Measurements from ENCODE around the gene TMEM208.

The TMEM208 gene

GRCh38 chr16:67248401-67249177, 21.7 kb downstream of the TMEM208 start, which contains the start of gene SLC9A5:
Gene SLC9A5, plus strand, starts transcription at chr16:67248979. Its CDS starts 36 bp downstream, at chr16:67249015.
- FAIRE-seq (no peak), DNase-seq (ENCODE audit: low spot score) (peak; percentile 51)

DNA sequence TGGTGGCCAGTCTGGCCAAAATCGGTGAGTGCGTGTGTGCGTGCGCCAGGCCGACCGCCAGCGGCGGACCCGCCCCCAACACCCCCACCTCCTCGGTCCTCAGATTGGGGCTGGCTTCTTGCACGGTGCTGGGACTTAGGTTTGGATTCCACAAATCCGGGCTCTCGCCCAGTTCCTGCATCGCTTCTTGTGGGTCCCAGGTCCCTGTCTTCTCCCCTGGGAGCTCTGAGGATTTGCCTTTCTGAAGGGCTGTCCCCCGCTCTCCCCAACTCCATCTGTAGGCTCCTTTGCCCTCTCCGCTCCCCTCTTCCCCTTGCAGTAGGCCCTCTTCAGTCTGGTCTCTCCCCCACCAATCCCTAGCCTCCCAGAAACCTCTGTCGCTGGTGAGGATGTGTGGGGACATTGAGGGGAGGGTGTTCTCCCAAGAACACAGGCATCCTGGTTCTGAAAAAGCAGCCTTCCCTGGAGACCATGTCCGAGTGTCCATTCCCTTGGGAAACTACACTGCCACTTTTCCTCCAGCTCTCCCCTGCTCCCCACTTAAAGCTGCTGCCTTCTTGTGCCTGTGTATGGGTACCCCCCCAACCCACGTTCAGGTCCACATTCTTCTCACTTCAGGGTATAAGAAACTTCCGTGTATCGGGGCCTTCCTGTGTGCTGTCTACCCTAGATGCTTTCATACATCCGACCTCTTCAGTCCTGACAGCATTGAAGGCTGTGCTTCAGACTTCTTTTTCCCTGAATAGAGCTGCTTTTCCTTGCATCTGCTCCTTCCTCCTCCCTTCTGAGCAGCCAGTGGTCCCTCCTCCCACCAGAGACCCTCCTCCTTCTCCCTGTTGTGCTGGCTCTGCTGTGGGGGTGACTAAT, 22.5 kb downstream of the TMEM208 start:
- DNase-seq (ENCODE audit: low spot score) (no peak), FAIRE-seq (no peak)

GRCh38 chr16:67250045-67250327, 23.1 kb downstream of the TMEM208 start:
- FAIRE-seq (no peak), DNase-seq (ENCODE audit: low spot score) (no peak)

- FAIRE-seq (no peak), DNase-seq (ENCODE audit: low spot score) (no peak)
These were observed 25.9 kb downstream of the TMEM208 start for GRCh38 chr16:67252609-67253497.

- FAIRE-seq = no peak
- no peak for DNase-seq (ENCODE audit: low spot score)
These were observed 28.0 kb downstream of the TMEM208 start for GRCh38 chr16:67254801-67255552.

- no peak for FAIRE-seq
- DNase-seq (ENCODE audit: low spot score) = no peak
These were observed 28.8 kb downstream of the TMEM208 start for GRCh38 chr16:67255553-67256221.

- DNase-seq (ENCODE audit: low spot score) (no peak), FAIRE-seq (no peak)
These were observed 29.8 kb downstream of the TMEM208 start for GRCh38 chr16:67256701-67257230.

DNA sequence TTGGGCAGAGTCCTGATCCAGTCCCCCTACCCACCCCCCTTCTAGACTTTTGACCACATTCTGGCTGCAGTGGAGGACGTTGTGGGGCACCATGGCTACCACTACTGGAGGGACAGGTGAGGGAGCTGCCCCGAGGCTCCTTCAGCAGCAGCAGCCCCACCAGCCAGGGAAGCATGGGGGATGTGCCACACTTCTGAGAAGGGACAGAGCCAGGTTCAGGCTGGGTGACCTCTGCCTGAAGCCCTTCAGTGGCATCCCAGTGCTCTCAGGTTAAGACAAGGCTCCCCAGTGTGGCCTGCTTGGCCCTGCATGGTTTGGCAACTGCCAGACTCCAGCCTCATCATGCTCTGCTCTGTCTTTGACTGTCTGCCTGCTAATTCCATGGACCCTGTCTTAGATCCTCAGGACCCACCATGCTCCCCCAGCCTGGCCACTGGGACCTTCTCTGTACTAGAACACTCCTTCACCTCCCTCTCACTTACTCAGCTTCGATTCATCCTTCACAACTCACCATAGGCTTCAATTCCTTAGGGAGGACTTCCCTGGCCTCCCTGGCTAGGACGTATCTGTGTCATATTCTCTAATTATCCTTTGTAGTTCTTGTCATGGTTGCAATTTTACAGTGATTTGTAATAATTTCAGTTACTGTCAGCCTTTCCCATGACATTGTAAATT, 30.7 kb downstream of the TMEM208 start:
- DNase-seq (ENCODE audit: low spot score) (no peak), FAIRE-seq (no peak)

DNA sequence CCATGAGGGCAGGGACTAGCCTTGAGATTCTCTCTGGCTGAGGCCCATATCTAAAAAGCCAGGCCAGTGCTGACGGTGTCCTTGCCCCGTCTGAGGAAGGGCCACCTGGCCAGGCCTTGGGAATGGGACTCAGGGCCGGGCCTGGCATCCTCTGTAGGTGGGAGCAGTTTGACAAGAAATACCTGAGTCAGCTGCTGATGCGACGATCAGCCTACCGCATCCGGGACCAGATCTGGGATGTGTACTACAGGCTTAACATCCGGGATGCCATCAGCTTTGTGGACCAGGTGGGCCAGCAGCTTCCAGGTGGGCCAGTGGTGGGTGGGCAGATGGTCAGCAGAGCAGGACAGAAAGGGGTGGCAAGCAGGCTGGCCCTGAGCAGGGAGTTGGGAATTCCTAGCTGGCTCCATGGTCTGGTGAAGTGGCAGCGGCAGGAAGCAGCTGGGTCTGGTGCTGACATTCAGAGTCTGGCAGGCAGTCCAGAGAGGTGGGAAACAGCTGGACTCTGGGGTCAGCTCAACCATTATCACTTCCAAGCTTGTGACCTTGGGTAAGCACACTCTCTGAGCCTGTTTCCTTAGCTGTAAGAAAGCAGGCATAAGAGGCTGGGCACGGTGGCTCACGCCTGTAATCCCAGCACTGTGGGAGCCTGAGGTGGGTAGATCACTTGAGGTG, 31.4 kb downstream of the TMEM208 start:
- no peak for FAIRE-seq
- DNase-seq (ENCODE audit: low spot score) = no peak

- no peak for DNase-seq (ENCODE audit: low spot score)
- no peak for FAIRE-seq
These were observed 32.8 kb downstream of the TMEM208 start for GRCh38 chr16:67259705-67260104.

GRCh38 chr16:67260426-67261063, 33.6 kb downstream of the TMEM208 start:
- FAIRE-seq (no peak), DNase-seq (ENCODE audit: low spot score) (peak; percentile 50)

GRCh38 chr16:67263201-67263600, 36.3 kb downstream of the TMEM208 start:
- FAIRE-seq = no peak
- DNase-seq (ENCODE audit: low spot score) = no peak

DNA sequence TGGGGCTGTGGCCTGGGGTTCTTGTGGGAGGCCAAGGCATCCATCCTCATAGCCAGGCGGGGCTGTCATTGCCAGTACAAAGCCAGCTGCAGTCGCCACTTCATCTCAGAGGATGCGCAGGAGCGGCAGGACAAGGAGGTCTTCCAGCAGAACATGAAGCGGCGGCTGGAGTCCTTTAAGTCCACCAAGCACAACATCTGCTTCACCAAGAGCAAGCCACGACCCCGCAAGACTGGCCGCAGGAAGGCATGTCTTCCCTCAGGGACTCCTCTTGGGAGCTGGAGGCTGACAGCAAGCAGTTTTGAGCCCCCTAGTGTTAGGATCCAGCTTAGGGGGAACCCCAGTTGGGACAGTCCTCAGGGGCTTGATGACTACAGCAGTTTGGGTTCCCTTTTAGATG, 37.3 kb downstream of the TMEM208 start:
- DNase-seq (ENCODE audit: low spot score) (no peak), FAIRE-seq (no peak)

DNA sequence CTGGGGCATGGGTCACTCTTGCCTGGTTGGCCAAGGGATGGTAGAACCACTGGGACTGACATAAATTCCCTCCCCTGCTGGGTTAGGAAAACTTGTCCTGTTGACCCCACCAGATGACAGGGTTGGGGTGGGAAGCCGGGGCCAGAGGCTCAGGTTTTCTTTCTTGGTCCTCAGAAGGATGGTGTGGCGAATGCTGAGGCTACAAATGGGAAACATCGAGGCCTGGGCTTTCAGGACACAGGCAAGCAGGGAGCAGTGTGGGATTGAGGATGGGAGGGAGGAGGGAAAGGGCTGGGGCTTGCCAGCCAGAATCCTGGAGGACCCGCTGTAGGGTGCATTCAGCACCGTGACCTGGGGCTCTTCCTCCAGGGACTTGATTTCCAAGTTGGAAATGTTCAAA, 37.9 kb downstream of the TMEM208 start:
- no peak for DNase-seq (ENCODE audit: low spot score)
- no peak for FAIRE-seq

DNA sequence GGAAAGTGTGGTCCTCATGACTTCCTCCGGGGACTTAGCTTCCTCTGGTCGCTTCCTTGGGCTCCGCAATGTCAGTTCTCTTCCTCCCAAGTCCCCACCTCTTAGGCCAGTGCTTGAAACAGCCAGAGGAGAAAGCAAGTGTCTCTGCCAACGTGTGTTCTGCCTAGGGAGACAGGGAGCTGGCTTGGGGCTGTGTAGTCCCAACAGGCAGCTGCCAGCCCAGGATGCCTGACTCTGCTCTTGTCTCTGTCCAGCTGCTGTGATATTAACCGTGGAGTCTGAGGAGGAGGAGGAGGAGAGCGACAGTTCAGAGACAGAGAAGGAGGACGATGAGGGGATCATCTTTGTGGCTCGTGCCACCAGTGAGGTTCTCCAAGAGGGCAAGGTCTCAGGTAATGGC, 38.9 kb downstream of the TMEM208 start:
- DNase-seq (ENCODE audit: low spot score) (no peak), FAIRE-seq (no peak)

DNA sequence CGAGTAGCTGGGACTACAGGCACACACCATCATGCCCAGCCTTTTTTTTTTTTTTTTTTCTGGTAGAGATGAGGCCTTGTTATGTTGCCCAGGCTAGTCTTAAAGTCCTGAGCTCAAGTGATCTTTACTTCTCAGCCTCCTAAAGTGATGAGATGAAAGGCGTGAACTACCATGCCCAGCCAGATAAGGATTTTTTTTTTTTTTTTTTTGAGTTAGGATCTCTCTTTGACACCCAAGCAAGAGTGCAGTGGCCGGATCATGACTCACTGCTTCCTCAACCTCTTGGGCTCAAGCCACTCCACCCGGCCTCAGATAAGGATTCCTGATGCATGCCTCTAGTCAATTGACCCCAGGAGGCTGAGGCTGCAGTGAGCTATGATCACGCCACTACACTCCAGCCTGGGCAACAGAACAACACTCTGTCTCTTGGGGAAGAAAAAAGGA, 41.2 kb downstream of the TMEM208 start:
- FAIRE-seq (no peak), DNase-seq (ENCODE audit: low spot score) (peak; percentile 29)

DNA sequence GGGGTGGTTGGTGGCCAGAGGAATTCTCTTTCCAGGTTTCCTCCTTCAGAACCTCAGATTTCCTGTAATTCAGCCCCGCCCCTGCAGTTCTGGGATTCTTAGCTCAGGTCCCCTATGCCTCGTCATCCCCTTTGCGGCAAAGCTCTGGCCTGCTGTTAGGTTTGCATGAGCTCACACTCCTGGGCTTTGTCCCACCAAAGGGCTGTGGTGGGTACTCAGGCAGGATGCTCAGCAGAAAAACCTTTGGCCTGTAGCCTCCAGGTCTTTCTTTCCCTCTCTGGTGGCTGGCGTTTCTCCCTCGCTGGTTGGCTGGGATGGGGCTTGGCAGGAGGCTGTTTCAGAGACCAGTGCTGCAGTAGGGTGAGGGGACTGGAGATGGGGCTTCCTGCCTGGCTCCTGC, 42.8 kb downstream of the TMEM208 start:
- no peak for FAIRE-seq

GRCh38 chr16:67270931-67271338, 44.0 kb downstream of the TMEM208 start:
- no peak for FAIRE-seq
- DNase-seq (ENCODE audit: low spot score) = no peak

More for the DNA sequence above, 42.8 kb downstream of the TMEM208 start:
- peak; percentile 55 for DNase-seq (ENCODE audit: low spot score)

All from urothelium cell line (cell line).